Ovary (tissue), 3 donors: Measurements from ENCODE around the gene PLCH2.

Experiments used
- EP300 ChIP-seq: sonication (generic); formaldehyde crosslinking; IDR thresholded peaks from one replicate; pipeline ENCODE4 v1.6.1; 2017; ENCODE audit warnings: antibody characterized with exemption
- POLR2A ChIP-seq: fragments of 450-650 bp; IDR thresholded peaks from one replicate; pipeline ENCODE4 v1.6.1; 2017; ENCODE audit warnings: antibody characterized with exemption, mild to moderate bottlenecking, moderate library complexity
- TF ChIP-seq, protein P1 (sequence below), 3 donors: fragments of 450-650 bp in 2 of 3; fragments of 200-600 bp in 1 of 3; IDR thresholded peaks; one replicate each; pipeline versions ENCODE4 v1.5.1 to v1.8.0; 2016 to 2022; ENCODE audit warnings: antibody characterized with exemption in 3 of 3, mild to moderate bottlenecking in 1 of 3
- donor health status: DM: no; HTN: no; CAD: no.

GRCh38 chr1:2482588-2482987, 6.5 kb downstream of the PLCH2 start:
- TF ChIP-seq, protein P1, sequence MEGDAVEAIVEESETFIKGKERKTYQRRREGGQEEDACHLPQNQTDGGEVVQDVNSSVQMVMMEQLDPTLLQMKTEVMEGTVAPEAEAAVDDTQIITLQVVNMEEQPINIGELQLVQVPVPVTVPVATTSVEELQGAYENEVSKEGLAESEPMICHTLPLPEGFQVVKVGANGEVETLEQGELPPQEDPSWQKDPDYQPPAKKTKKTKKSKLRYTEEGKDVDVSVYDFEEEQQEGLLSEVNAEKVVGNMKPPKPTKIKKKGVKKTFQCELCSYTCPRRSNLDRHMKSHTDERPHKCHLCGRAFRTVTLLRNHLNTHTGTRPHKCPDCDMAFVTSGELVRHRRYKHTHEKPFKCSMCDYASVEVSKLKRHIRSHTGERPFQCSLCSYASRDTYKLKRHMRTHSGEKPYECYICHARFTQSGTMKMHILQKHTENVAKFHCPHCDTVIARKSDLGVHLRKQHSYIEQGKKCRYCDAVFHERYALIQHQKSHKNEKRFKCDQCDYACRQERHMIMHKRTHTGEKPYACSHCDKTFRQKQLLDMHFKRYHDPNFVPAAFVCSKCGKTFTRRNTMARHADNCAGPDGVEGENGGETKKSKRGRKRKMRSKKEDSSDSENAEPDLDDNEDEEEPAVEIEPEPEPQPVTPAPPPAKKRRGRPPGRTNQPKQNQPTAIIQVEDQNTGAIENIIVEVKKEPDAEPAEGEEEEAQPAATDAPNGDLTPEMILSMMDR (IDR thresholded peaks at IDR 0.05), result no peak
- TF ChIP-seq EP300 (no peak), POLR2A (no peak)
